ENCODE results near the gene CDC45. TPM values are rescaled to one million over a fixed set of nuclear protein-coding genes. Genes with fewer than 3 reads are reported as not detected.

The CDC45 gene
- total and polyA plus RNA-seq, 2 donors from 2014 or later: 0.32 to 1.1 TPM

GRCh38 chr22:19455585-19456370 is 23.9 kb upstream of the CDC45 start:
- intact Hi-C loops (cut with DNase I): no loop called here

DNA sequence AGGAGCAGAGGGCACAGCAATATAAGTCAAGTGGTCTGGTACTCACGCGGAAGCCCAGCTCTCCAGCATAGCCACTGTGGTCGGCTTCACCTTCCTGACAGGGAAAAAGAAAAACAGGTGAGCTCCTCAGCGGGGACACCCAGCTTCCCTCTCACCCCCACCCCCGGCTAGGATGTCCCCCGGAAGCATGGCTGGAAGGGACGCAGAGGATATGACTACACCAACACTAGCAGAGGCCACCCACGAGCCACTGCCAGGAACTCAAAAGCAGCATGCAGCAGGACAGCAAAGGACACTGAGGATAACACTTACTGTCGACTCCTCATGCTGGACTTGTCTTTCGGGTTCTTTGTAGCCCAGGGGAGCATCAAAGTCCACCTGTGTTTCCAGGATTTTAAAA is 23.2 kb upstream of the CDC45 start:
- no peak overlapping the region for H3K4me3 ChIP-seq (ENCODE audit: low read length in 3 of 3)
- no peaks in the 10 kb centered on the region for H3K9me3 ChIP-seq (ENCODE audit: control insufficient read depth in 2 of 3, insufficient read depth in 1 of 3, low read length in 3 of 3)
- peaks cover 6 to 53% (median 43%) of the 10 kb centered on the region in 3 donors for H3K36me3 ChIP-seq (ENCODE audit: control insufficient read depth in 2 of 3, insufficient read depth in 3 of 3, low read length in 3 of 3)
- no peak for DNase-seq
- intact Hi-C loops (cut with DNase I): no loop called here
- H3K9ac ChIP-seq (ENCODE audit: low read length in 3 of 3): no peak overlapping the region
- H3K4me1 ChIP-seq (ENCODE audit: control insufficient read depth in 2 of 3, insufficient read depth in 2 of 3, low read depth in 1 of 3, low read length in 3 of 3): no peaks in the 10 kb centered on the region
- no peak overlapping the region for H3K27ac ChIP-seq (ENCODE audit: low read depth in 2 of 2, low read length in 2 of 2)
- TF ChIP-seq CTCF (IDR thresholded peaks at IDR 0.05; ENCODE audit: borderline replicate concordance, extremely low read depth, insufficient read depth): no peak
- H3K27me3 ChIP-seq (ENCODE audit: control insufficient read depth, insufficient read depth, low read length): no peaks in the 10 kb centered on the region
- FAIRE-seq: no peak

More at GRCh38 chr22:19455585-19456370, 23.9 kb upstream of the CDC45 start:
- no peak for TF ChIP-seq CTCF (IDR thresholded peaks at IDR 0.05; ENCODE audit: borderline replicate concordance, extremely low read depth, insufficient read depth)
- Histone ChIP-seq H3K27ac (ENCODE audit: low read depth in 2 of 2, low read length in 2 of 2) (no peak overlapping the region), H3K9ac (ENCODE audit: low read length in 3 of 3) (no peak overlapping the region), H3K36me3 (ENCODE audit: control insufficient read depth in 2 of 3, insufficient read depth in 3 of 3, low read length in 3 of 3) (peaks cover 6 to 50% (median 39%) of the 10 kb centered on the region in 3 donors), H3K27me3 (ENCODE audit: control insufficient read depth, insufficient read depth, low read length) (no peaks in the 10 kb centered on the region), H3K4me3 (ENCODE audit: low read length in 3 of 3) (no peak overlapping the region), H3K4me1 (ENCODE audit: control insufficient read depth in 2 of 3, insufficient read depth in 2 of 3, low read depth in 1 of 3, low read length in 3 of 3) (no peaks in the 10 kb centered on the region), H3K9me3 (ENCODE audit: control insufficient read depth in 2 of 3, insufficient read depth in 1 of 3, low read length in 3 of 3) (no peaks in the 10 kb centered on the region)
- FAIRE-seq (no peak), DNase-seq (no peak)

- no peak for TF ChIP-seq CTCF (IDR thresholded peaks at IDR 0.05; ENCODE audit: borderline replicate concordance, extremely low read depth, insufficient read depth)
- no peak overlapping the region for H3K27ac ChIP-seq (ENCODE audit: low read depth in 2 of 2, low read length in 2 of 2)
- no peaks in the 10 kb centered on the region for H3K9me3 ChIP-seq (ENCODE audit: control insufficient read depth in 2 of 3, insufficient read depth in 1 of 3, low read length in 3 of 3)
- intact Hi-C loops (cut with DNase I): no loop called here
- FAIRE-seq (no peak), DNase-seq (no peak)
- no peaks in the 10 kb centered on the region for H3K27me3 ChIP-seq (ENCODE audit: control insufficient read depth, insufficient read depth, low read length)
- no peak overlapping the region for H3K9ac ChIP-seq (ENCODE audit: low read length in 3 of 3)
- H3K36me3 ChIP-seq (ENCODE audit: control insufficient read depth in 2 of 3, insufficient read depth in 3 of 3, low read length in 3 of 3): peaks cover 6 to 51% (median 41%) of the 10 kb centered on the region in 3 donors
- H3K4me1 ChIP-seq (ENCODE audit: control insufficient read depth in 2 of 3, insufficient read depth in 2 of 3, low read depth in 1 of 3, low read length in 3 of 3): no peaks in the 10 kb centered on the region
- H3K4me3 ChIP-seq (ENCODE audit: low read length in 3 of 3): no peak overlapping the region
Measured at GRCh38 chr22:19457828-19458428, 21.8 kb upstream of the CDC45 start.

Measured in kidney (tissue), 14 donors.